GM12878 (cell line): ENCODE results near the gene LAMA4. TPM values are rescaled to one million over a fixed set of nuclear protein-coding genes. Genes with fewer than 3 reads are reported as not detected.

Experiments
- ATAC-seq: fragments of 200-7000 bp; cut with Tn5 transposase; 3 replicates; pipeline ENCODE4 v1.9.1; 2020; ENCODE audit warnings: mild to moderate bottlenecking, moderate library complexity
- BruUV-seq: library from RNA; stranded (reverse); fragments of 400-500 nt; replicated peaks from 2 replicates; lab custom pipeline; 2021; lab: Mats Ljungman, UMichigan
- CTCF ChIA-PET: fragments of 300-600 bp; sonication (Branson Sonifier 250); formaldehyde crosslinking; extraction: SDS; loops from one replicate; lab custom pipeline; 2021; ENCODE audit warnings: inconsistent platforms; lab: Yijun Ruan, JAX
- POLR2A ChIA-PET: fragments of 350-600 bp; formaldehyde crosslinking; extraction: SDS; loops from one replicate; lab custom pipeline; 2021; ENCODE audit warnings: inconsistent platforms; lab: Charles Lee
- RAD21 ChIA-PET: fragments of 300-600 bp; sonication (Branson Sonifier 250); formaldehyde crosslinking; loops from one replicate; lab custom pipeline; 2023; ENCODE audit warnings: antibody characterized with exemption; ENCODE audit not compliant: unreplicated experiment; lab: Charles Lee
- SMC1A ChIA-PET: fragments of 300-600 bp; sonication (Branson Sonifier 250); formaldehyde crosslinking; loops from one replicate; lab custom pipeline; 2023; ENCODE audit not compliant: unreplicated experiment, uncharacterized antibody; lab: Charles Lee
- DNase-seq: peaks from one replicate; pipeline ENCODE4 v3.0.0-alpha.2; 2011; ENCODE audit warnings: low read depth, low spot score
- FAIRE-seq: peaks from 3 replicates; lab custom pipeline; 2011; peaks lifted over from hg19 to GRCh38; lab: Jason Lieb, UNC
- H2AFZ ChIP-seq: 2 replicates; pipeline ENCODE4 v1.6.0; 2011; ENCODE audit warnings: low read depth, low read length, control low read depth; ENCODE audit not compliant: control insufficient read depth
- H3K27ac ChIP-seq: 2 replicates; pipeline ENCODE4 v1.5.1; 2011; ENCODE audit warnings: control low read depth; ENCODE audit not compliant: control insufficient read depth, insufficient read depth
- H3K27me3 ChIP-seq, 2 experiments: replicated peaks in 1 of 2; 2 replicates each; pipeline versions ENCODE4 v1.6.0 to v1.6.1; 2011; ENCODE audit warnings: low read length in 1 of 2; ENCODE audit not compliant: control insufficient read depth in 2 of 2, insufficient read depth in 2 of 2
- H3K36me3 ChIP-seq, 2 experiments: 2 replicates each; pipeline ENCODE4 v1.5.1; 2011; ENCODE audit warnings: low read length in 1 of 2; ENCODE audit not compliant: control insufficient read depth in 2 of 2, insufficient read depth in 2 of 2
- H3K4me1 ChIP-seq: 2 replicates; pipeline ENCODE4 v1.6.1; 2011; ENCODE audit warnings: mild to moderate bottlenecking, low read length, moderate library complexity, mixed read lengths; ENCODE audit not compliant: control insufficient read depth, insufficient read depth
- H3K4me2 ChIP-seq: 2 replicates; pipeline ENCODE4 v1.6.0; 2011; ENCODE audit warnings: control low read depth; ENCODE audit not compliant: control insufficient read depth, insufficient read depth
- H3K4me3 ChIP-seq: fragments of 200-600 bp; sonication (generic); 2 replicates; pipeline ENCODE4 v1.5.1; 2016
- H3K79me2 ChIP-seq: 2 replicates; pipeline ENCODE4 v1.6.0; 2011; ENCODE audit warnings: low read length; ENCODE audit not compliant: control insufficient read depth, insufficient read depth
- H3K9ac ChIP-seq: 2 replicates; pipeline ENCODE4 v1.8.0; 2011; ENCODE audit warnings: low read length, control low read depth, mixed read lengths; ENCODE audit not compliant: control insufficient read depth, insufficient read depth
- H3K9me3 ChIP-seq: replicated peaks from 3 replicates; pipeline ENCODE4 v1.5.1; 2011; ENCODE audit warnings: mild to moderate bottlenecking, low read length; ENCODE audit not compliant: control insufficient read depth, insufficient read depth
- H4K20me1 ChIP-seq: 2 replicates; pipeline ENCODE4 v1.6.0; 2011; ENCODE audit not compliant: control insufficient read depth, insufficient read depth
- BRCA1 ChIP-seq: IDR thresholded peaks from 2 replicates; pipeline ENCODE4 v1.6.1; 2011; ENCODE audit warnings: low read depth, low read length, improper control_type of control experiment
- CBX3 ChIP-seq: fragments of 200-600 bp; sonication (generic); IDR thresholded peaks from 2 replicates; pipeline ENCODE4 v1.6.1; 2016; ENCODE audit warnings: low read depth, borderline replicate concordance
- CHD1 ChIP-seq: IDR thresholded peaks from 2 replicates; pipeline ENCODE4 v1.6.1; 2012; ENCODE audit warnings: low read depth, low read length, improper control_type of control experiment
- CHD4 ChIP-seq: fragments of 200-600 bp; sonication (generic); IDR thresholded peaks from 2 replicates; pipeline ENCODE4 v1.6.1; 2016; ENCODE audit warnings: mild to moderate bottlenecking
- ESRRA ChIP-seq: IDR thresholded peaks from 2 replicates; pipeline ENCODE4 v1.6.1; 2012; ENCODE audit warnings: mild to moderate bottlenecking, low read length, improper control_type of control experiment
- GATAD2B ChIP-seq: fragments of 450-650 bp; conservative IDR thresholded peaks from 2 replicates; pipeline ENCODE4 v1.6.1; 2017; ENCODE audit warnings: low read depth, mild to moderate bottlenecking, moderate library complexity
- HCFC1 ChIP-seq: fragments of 150-350 bp; IDR thresholded peaks from 2 replicates; pipeline ENCODE4 v1.6.1; 2014; ENCODE audit warnings: low read length
- HDAC2 ChIP-seq: fragments of 200-600 bp; sonication (generic); IDR thresholded peaks from 2 replicates; pipeline ENCODE4 v1.6.1; 2017
- HDAC6 ChIP-seq: fragments of 200-600 bp; sonication (generic); IDR thresholded peaks from one replicate; pipeline ENCODE4 v1.8.0; 2017; ENCODE audit warnings: antibody characterized with exemption; ENCODE audit not compliant: unreplicated experiment
- IKZF1 ChIP-seq: fragments of 450-650 bp; conservative IDR thresholded peaks from 2 replicates; pipeline ENCODE4 v1.6.1; 2017; ENCODE audit warnings: antibody characterized with exemption, mild to moderate bottlenecking
- IKZF2 ChIP-seq, 2 experiments: fragments of 450-650 bp; IDR thresholded peaks; 2 replicates each; pipeline ENCODE4 v1.6.1; 2017; ENCODE audit warnings: mild to moderate bottlenecking in 2 of 2, moderate library complexity in 2 of 2
- KDM1A ChIP-seq: fragments of 200-600 bp; sonication (generic); IDR thresholded peaks from 2 replicates; pipeline ENCODE4 v1.6.1; 2016; ENCODE audit warnings: borderline replicate concordance
- LARP7 ChIP-seq: fragments of 450-650 bp; IDR thresholded peaks from 2 replicates; pipeline ENCODE4 v1.6.1; 2017; ENCODE audit warnings: mild to moderate bottlenecking
- NFYA ChIP-seq: IDR thresholded peaks from 2 replicates; pipeline ENCODE4 v1.6.1; 2011; ENCODE audit warnings: low read depth, mild to moderate bottlenecking, low read length, improper control_type of control experiment, borderline replicate concordance
- NR2C1 ChIP-seq: fragments of 450-650 bp; IDR thresholded peaks from 2 replicates; pipeline ENCODE4 v1.6.1; 2017; ENCODE audit warnings: antibody characterized with exemption, mild to moderate bottlenecking, moderate library complexity
- PML ChIP-seq: IDR thresholded peaks from 2 replicates; pipeline ENCODE4 v1.6.1; 2012; ENCODE audit warnings: low read length, inconsistent platforms
- POU2F2 ChIP-seq: IDR thresholded peaks from 3 replicates; pipeline ENCODE4 v1.6.1; 2011; ENCODE audit warnings: low read depth, mild to moderate bottlenecking, low read length, borderline replicate concordance
- RELA ChIP-seq: fragments of 450-650 bp; IDR thresholded peaks from 2 replicates; pipeline ENCODE4 v1.8.0; 2014; ENCODE audit warnings: borderline replicate concordance; ENCODE audit not compliant: partially characterized antibody
- SMAD5 ChIP-seq: IDR thresholded peaks from 2 replicates; pipeline ENCODE4 v1.6.1; 2016; ENCODE audit warnings: antibody characterized with exemption, low read depth
- SP1 ChIP-seq: IDR thresholded peaks from one replicate; pipeline ENCODE4 v1.6.1; 2011; ENCODE audit warnings: low read depth, low read length
- SREBF1 ChIP-seq: IDR thresholded peaks from 2 replicates; pipeline ENCODE4 v1.6.1; 2012; ENCODE audit warnings: mild to moderate bottlenecking, low read length
- STAT1 ChIP-seq: fragments of 450-650 bp; conservative IDR thresholded peaks from 2 replicates; pipeline ENCODE4 v1.6.1; 2014; ENCODE audit warnings: antibody characterized with exemption, mild to moderate bottlenecking
- WRNIP1 ChIP-seq: IDR thresholded peaks from 2 replicates; pipeline ENCODE4 v1.6.1; 2011; ENCODE audit warnings: low read depth, low read length, improper control_type of control experiment, borderline replicate concordance
- WGBS: methylation state at CpG from one replicate; pipeline ENCODE4 v1.1.6; 2016; ENCODE audit warnings: low lambda C conversion rate; ENCODE audit not compliant: insufficient replicate concordance, insufficient coverage; ENCODE audit errors: missing lambda C conversion rate; 5-methylcytosine and 5-hydroxymethylcytosine counted together
- in situ Hi-C: fragments of 300-500 bp; cut with MboI; formaldehyde crosslinking; loops from 9 replicates; pipeline ENCODE4 v1.14.3; 2018; ENCODE audit warnings: mixed read lengths
- intact Hi-C: fragments of 100-400 bp; cut with micrococcal nuclease; formaldehyde crosslinking; loops from one replicate; pipeline ENCODE4 v1.14.2; 2022; ENCODE audit not compliant: unreplicated experiment
- polyA plus RNA-seq, 11 experiments: library from polyadenylated mRNA; depleted of rRNA in 4 of 11; unstranded in 6 of 11; stranded (reverse) in 5 of 11; fragments of >200 nt; fragmentation: Nextera tagmentation in 4 of 11; fragmentation: Illumina TruSeq in 1 of 11; extraction: Ambion mirVana in 4 of 11; extraction: Trizol in 1 of 11; gene quantifications; 1 replicate in 1 of 11; 2 replicates in 10 of 11; pipeline versions ENCODE4 v1.2.1 to v1.2.3, GENCODE V29; 2011 to 2016; ENCODE audit warnings: inconsistent platforms in 2 of 11, missing spikeins in 2 of 11, low read depth in 1 of 11
- total RNA-seq, 4 experiments: library from RNA; depleted of rRNA in 3 of 4; stranded (reverse); fragments of >200 nt in 3 of 4; fragmentation: Illumina TruSeq in 1 of 4; extraction: Trizol in 1 of 4; gene quantifications; 2 replicates each; pipeline versions ENCODE4 v1.2.1 to v1.2.3, GENCODE V29; 2013 to 2021
- TF ChIP-seq, protein P1 (sequence below): fragments of 450-650 bp; IDR thresholded peaks from 2 replicates; pipeline ENCODE4 v1.6.1; 2017; ENCODE audit warnings: low read depth, mild to moderate bottlenecking, moderate library complexity

The LAMA4 gene
- total and polyA plus RNA-seq, 10 of the 15 experiments (the other 5 are each of a cell fraction or from before 2014, with no cell fraction given), result 0.11 to 0.21 (median 0.14) TPM; not detected in 7

DNA sequence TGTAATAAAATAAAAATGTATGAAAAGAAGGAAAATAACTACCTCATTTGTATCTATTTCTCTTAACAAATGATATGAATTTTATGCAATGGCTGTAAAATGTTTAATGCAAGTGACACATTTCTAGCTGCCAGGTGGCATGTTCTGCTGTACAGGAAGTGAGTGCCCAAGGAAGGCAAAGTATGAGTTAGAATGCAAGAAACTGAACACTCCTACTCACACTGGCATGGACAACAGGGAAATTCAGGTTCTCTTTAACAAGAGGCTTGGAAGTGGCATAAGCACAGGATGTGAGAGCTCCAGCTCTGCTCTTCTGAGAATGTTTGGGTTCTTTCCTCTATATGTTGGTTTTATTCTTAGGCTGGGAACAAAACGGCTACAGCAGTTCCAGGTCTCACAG lies 20.4 kb upstream of the LAMA4 start:
- ChIA-PET SMC1A (interaction anchor here (1.2 kb wide), 1 partner anchor 92 kb away, joined by 3 read pairs; no protein-coding TSS in a partner anchor), RAD21 (no interaction called here)

DNA sequence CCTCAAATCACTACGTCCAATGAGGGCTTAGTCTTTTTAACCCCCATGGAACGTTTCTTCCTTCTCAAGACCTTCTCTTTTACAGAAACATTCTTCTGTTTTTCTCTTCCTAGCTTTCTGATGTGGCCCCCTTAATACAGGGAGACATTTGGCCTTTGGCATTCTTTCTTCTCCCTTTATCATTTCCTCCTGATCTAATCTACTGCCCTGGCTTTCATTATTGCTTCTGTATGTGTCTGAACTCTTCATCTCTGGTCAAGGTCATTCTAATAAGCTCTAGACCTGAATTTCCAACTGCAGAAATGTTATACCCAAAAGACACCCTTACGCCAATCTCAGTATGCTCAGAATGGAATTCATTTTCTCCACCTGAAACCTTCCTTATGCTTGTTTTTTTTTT lies 18.4 kb upstream of the LAMA4 start:
- FAIRE-seq (no peak), DNase-seq (no peak), ATAC-seq (no peak)
- ChIA-PET SMC1A (no interaction called here), POLR2A (no interaction called here), CTCF (interaction anchor here (0.7 to 1.2 kb wide), 2 partner anchors 92 to 143 kb away, joined by 3 read pairs; no protein-coding TSS in a partner anchor), RAD21 (no interaction called here)
- Histone ChIP-seq H3K9me3 (no peaks in the 10 kb centered on the region), H3K4me2 (no peak overlapping the region), H3K79me2 (no peaks in the 10 kb centered on the region), H3K27ac (no peak overlapping the region), H3K9ac (no peak overlapping the region), H2AFZ (no peak overlapping the region), H3K36me3 (no peaks in the 10 kb centered on the region), H3K27me3 (no peaks in the 10 kb centered on the region), H3K4me3 (no peak overlapping the region), H4K20me1 (no peaks in the 10 kb centered on the region), H3K4me1 (no peaks in the 10 kb centered on the region)
- no TSS peak for BruUV-seq
- in situ Hi-C loops (no loop called here), intact Hi-C loops (no loop called here)
- 44% methylated on average over 3 of the region's 3 CpGs for WGBS
- TF ChIP-seq SP1 (no peak), KDM1A (no peak), NFYA (no peak), IKZF2 (IDR thresholded peaks at IDR 0.05) (no peak), RELA (no peak), NR2C1 (no peak), WRNIP1 (no peak), POU2F2 (no peak), LARP7 (no peak), ESRRA (no peak), GATAD2B (no peak), HCFC1 (no peak), PML (no peak), STAT1 (no peak), HDAC2 (no peak), IKZF1 (no peak)
- TF ChIP-seq, protein P1, sequence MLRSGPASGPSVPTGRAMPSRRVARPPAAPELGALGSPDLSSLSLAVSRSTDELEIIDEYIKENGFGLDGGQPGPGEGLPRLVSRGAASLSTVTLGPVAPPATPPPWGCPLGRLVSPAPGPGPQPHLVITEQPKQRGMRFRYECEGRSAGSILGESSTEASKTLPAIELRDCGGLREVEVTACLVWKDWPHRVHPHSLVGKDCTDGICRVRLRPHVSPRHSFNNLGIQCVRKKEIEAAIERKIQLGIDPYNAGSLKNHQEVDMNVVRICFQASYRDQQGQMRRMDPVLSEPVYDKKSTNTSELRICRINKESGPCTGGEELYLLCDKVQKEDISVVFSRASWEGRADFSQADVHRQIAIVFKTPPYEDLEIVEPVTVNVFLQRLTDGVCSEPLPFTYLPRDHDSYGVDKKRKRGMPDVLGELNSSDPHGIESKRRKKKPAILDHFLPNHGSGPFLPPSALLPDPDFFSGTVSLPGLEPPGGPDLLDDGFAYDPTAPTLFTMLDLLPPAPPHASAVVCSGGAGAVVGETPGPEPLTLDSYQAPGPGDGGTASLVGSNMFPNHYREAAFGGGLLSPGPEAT, result no peak

More for the DNA sequence above, 20.4 kb upstream of the LAMA4 start:
- Histone ChIP-seq H3K4me2 (no peak overlapping the region), H3K9ac (no peak overlapping the region), H2AFZ (no peak overlapping the region), H3K4me3 (no peak overlapping the region), H3K36me3 (no peaks in the 10 kb centered on the region), H3K27ac (no peak overlapping the region), H3K9me3 (no peaks in the 10 kb centered on the region), H3K27me3 (peaks cover 0 to 2% of the 10 kb centered on the region in 2 experiments; a peak in 1 of 4 replicates), H3K4me1 (no peaks in the 10 kb centered on the region), H4K20me1 (no peaks in the 10 kb centered on the region), H3K79me2 (no peaks in the 10 kb centered on the region)
- no peak for ATAC-seq
- CTCF ChIA-PET, result interaction anchor here (0.8 to 1.3 kb wide), 3 partner anchors 11 to 95 kb away, joined by 3 to 4 read pairs (median 3); no protein-coding TSS in a partner anchor
- intact Hi-C loops, result no loop called here
- in situ Hi-C loops, result no loop called here
- no TSS peak for BruUV-seq
- no peak for FAIRE-seq
- TF ChIP-seq BRCA1, result no peak
- no peak for TF ChIP-seq CHD1
- no peak for TF ChIP-seq CHD4
- no peak for TF ChIP-seq CBX3
- no peak for TF ChIP-seq HDAC6
- TF ChIP-seq NFYA, result no peak
- TF ChIP-seq SREBF1, result no peak
- TF ChIP-seq SMAD5, result no peak
- no peak for DNase-seq
- POLR2A ChIA-PET, result no interaction called here
- 38% methylated on average over 1 of the region's 1 CpG for WGBS
